CD4-positive, alpha-beta T cell (primary cell): ENCODE measurements around the gene SV2A. TPM values are rescaled to one million over a fixed set of nuclear protein-coding genes. Genes with fewer than 3 reads are reported as not detected.

ENCODE experiments used
- ATAC-seq: fragments of 200-7000 bp; cut with Tn5 transposase; one replicate; pipeline ENCODE4 v1.10.0; 2022; ENCODE audit warnings: mild to moderate bottlenecking; ENCODE audit not compliant: poor library complexity
- CTCF ChIA-PET: fragments of 350-600 bp; sonication (Branson Sonifier 250); formaldehyde crosslinking; loops from one replicate; lab custom pipeline; 2021; ENCODE audit warnings: antibody characterized with exemption, inconsistent platforms; lab: Charles Lee
- POLR2A ChIA-PET: fragments of 350-600 bp; sonication (Branson Sonifier 250); formaldehyde crosslinking; loops from one replicate; lab custom pipeline; 2021; ENCODE audit warnings: antibody characterized with exemption, inconsistent platforms; lab: Charles Lee
- DNase-seq, 14 experiments: peaks; one replicate each; pipeline ENCODE4 v3.0.0-alpha.2; 2013 to 2020; ENCODE audit warnings: mixed read lengths in 2 of 14
- H3K27ac ChIP-seq, 2 donors: one replicate each; pipeline versions ENCODE4 v1.5.1 to v1.7.0; 2013; ENCODE audit warnings: low read length in 2 of 2, low read depth in 1 of 2, mild to moderate bottlenecking in 1 of 2
- H3K27me3 ChIP-seq, 2 experiments: 1 replicate in 1 of 2; 2 replicates in 1 of 2; pipeline versions ENCODE4 v1.6.1 to v1.7.0; 2013; ENCODE audit warnings: low read length in 2 of 2, control low read depth in 1 of 2, mild to moderate bottlenecking in 1 of 2, moderate library complexity in 1 of 2; ENCODE audit not compliant: insufficient read depth in 2 of 2, control insufficient read depth in 1 of 2
- H3K36me3 ChIP-seq: one replicate; pipeline ENCODE4 v1.6.1; 2013; ENCODE audit warnings: low read length, control low read depth; ENCODE audit not compliant: insufficient read depth
- H3K4me1 ChIP-seq: one replicate; pipeline ENCODE4 v1.6.1; 2013; ENCODE audit warnings: low read length, control low read depth; ENCODE audit not compliant: insufficient read depth
- H3K4me3 ChIP-seq: one replicate; pipeline ENCODE4 v1.5.1; 2013; ENCODE audit warnings: mild to moderate bottlenecking, low read length, moderate library complexity
- H3K9me3 ChIP-seq, 2 experiments: 1 replicate in 1 of 2; 2 replicates in 1 of 2; pipeline versions ENCODE4 v1.6.1 to v1.7.0; 2013; ENCODE audit warnings: low read length in 2 of 2, mild to moderate bottlenecking in 2 of 2, control low read depth in 1 of 2, moderate library complexity in 1 of 2; ENCODE audit not compliant: control insufficient read depth in 1 of 2, insufficient read depth in 1 of 2
- H3K27ac Mint-ChIP-seq: one replicate; pipeline ENCODE4 v1.8.0; 2020; ENCODE audit warnings: mixed read lengths
- H3K27me3 Mint-ChIP-seq: one replicate; pipeline ENCODE4 v1.8.0; 2021; ENCODE audit warnings: mixed read lengths
- H3K36me3 Mint-ChIP-seq: one replicate; pipeline ENCODE4 v1.8.0; 2021; ENCODE audit warnings: low read depth, mixed read lengths
- H3K4me1 Mint-ChIP-seq: one replicate; pipeline ENCODE4 v1.8.0; 2021; ENCODE audit warnings: low read depth, mixed read lengths
- H3K4me3 Mint-ChIP-seq: one replicate; pipeline ENCODE4 v1.8.0; 2020; ENCODE audit warnings: mild to moderate bottlenecking, mixed read lengths
- H3K9me3 Mint-ChIP-seq: one replicate; pipeline ENCODE4 v1.8.0; 2020; ENCODE audit warnings: mixed read lengths
- CTCF ChIP-seq: fragments of 200-600 bp; IDR thresholded peaks from one replicate; pipeline ENCODE4 v1.8.0; 2022; ENCODE audit warnings: antibody characterized with exemption, mild to moderate bottlenecking
- intact Hi-C, 2 experiments: fragments of 100-400 bp; cut with DNase I in 1 of 2; cut with micrococcal nuclease in 1 of 2; formaldehyde crosslinking; loops; one replicate each; pipeline versions ENCODE4 v1.15.1 to v1.9.0; 2023 to 2025; cut with DNase I, micrococcal nuclease
- total RNA-seq, 174 experiments: library from RNA in 2 of 174; stranded (reverse) in 2 of 174; gene quantifications; one replicate each; pipeline ENCODE4 v1.2.3 and lab custom pipeline; 2021 to 2026

SV2A gene
- total RNA-seq, 2 experiments from 2014 or later, result 2.5 to 2.9 TPM

DNA sequence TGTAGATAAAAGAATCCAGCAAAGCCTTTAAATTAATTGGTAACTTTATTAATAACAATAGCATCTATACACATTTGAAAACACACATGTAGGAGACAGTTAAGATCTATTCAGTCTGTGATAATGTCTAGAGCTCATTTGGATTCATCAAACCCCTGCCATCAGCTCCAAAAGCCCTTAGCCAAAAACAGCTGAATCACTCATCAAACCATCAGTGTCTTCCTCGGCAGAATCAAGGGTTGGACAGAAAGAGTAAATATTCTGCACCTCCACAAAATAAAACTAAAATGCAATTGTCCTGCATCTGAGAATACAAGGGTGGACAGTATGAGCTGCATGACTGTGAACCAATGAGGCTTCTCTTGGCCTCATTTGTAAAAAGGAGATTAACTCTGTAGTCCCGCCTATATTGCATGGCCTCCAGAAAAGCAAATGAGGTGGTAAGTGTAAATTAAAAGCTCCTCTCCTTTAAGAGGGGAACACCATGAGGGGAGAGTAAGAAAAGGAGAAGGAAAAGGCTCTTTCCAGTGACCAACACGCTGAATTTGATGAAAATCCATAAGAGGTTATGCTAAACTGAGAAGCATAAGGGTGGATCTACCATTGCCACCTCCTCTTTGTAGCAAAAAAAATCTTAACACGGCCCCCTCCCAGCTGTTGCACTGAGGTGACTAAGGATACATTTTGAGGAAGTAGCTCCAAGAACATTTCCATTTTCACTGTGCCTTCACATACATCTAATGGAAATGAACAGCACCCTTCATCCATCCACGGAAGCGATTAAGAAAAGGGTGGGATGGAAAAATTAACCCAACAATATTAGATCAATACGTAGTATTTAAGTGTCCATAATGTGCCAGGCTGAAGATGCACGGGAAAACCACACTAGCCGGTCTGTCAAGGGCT, 33.0 kb downstream of the SV2A start:
- ATAC-seq, result no peak
- H3K4me1 ChIP-seq, result peaks cover 37% of the 10 kb centered on the region
- Mint-ChIP-seq H3K27ac (no peak overlapping the region), H3K4me1 (peaks cover 22% of the 10 kb centered on the region), H3K4me3 (no peak overlapping the region), H3K27me3 (no peaks in the 10 kb centered on the region), H3K36me3 (no peaks in the 10 kb centered on the region), H3K9me3 (no peaks in the 10 kb centered on the region)
- POLR2A ChIA-PET, result interaction anchor here (0.7 to 6.7 kb wide), 8 partner anchors 14 to 350 kb away, joined by 3 to 259 read pairs (median 86); partner anchors contain the start of genes ANP32E, BOLA1, SF3B4 and SV2A
- H3K4me3 ChIP-seq, result peak overlapping the region; percentile 87
- CTCF ChIA-PET, result no interaction called here
- peaks cover 0 to 3% of the 10 kb centered on the region in 2 experiments for H3K9me3 ChIP-seq
- no peaks in the 10 kb centered on the region for H3K27me3 ChIP-seq
- intact Hi-C loops, result no loop called here
- peak overlapping the region; percentile 72 to 77 for H3K27ac ChIP-seq
- DNase-seq, result peak in 3 of 14 experiments; percentile 45 to 57 (median 54)
- no peaks in the 10 kb centered on the region for H3K36me3 ChIP-seq
- no peak for TF ChIP-seq CTCF

GRCh38 chr1:149883598-149884247, 33.9 kb downstream of the SV2A start:
- no peak for TF ChIP-seq CTCF
- no peak overlapping the region for H3K4me3 Mint-ChIP-seq
- H3K9me3 ChIP-seq, result peaks cover 0 to 3% of the 10 kb centered on the region in 2 experiments
- no peak overlapping the region for H3K27ac Mint-ChIP-seq
- no peaks in the 10 kb centered on the region for H3K36me3 Mint-ChIP-seq
- peaks cover 42% of the 10 kb centered on the region for H3K4me1 ChIP-seq
- H3K4me3 ChIP-seq, result no peak overlapping the region
- no peak for DNase-seq
- H3K36me3 ChIP-seq, result no peaks in the 10 kb centered on the region
- H3K27me3 ChIP-seq, result no peaks in the 10 kb centered on the region
- no peak for ATAC-seq
- ChIA-PET POLR2A (interaction anchor here (5.3 to 6.7 kb wide), 3 partner anchors 34 to 45 kb away, joined by 139 to 259 read pairs (median 185); partner anchors contain the start of gene SF3B4), CTCF (no interaction called here)
- no peak overlapping the region for H3K27ac ChIP-seq
- intact Hi-C loops, result no loop called here
- peaks cover 32% of the 10 kb centered on the region for H3K4me1 Mint-ChIP-seq
- no peaks in the 10 kb centered on the region for H3K27me3 Mint-ChIP-seq
- no peaks in the 10 kb centered on the region for H3K9me3 Mint-ChIP-seq

DNA sequence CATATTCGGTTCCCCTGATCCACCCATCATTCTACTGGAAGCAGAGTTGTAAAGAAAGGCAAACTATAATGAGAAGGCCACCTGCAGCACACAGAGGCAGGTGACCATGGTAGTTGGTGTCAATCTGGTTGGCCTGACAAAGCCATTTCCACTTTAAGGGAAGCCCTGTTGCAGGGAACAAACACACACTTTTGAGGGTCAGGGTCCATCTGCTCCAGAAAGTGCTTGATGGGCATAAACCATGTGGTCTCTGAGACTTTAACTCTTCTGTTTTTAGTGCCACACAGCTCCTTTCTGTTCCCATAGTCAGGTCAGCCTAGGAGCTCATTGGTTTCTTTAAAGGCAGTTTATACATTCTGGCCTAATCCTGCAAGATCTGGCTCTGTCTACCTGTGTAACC, 35.8 kb downstream of the SV2A start:
- Histone ChIP-seq H3K4me1 (peaks cover 33% of the 10 kb centered on the region), H3K36me3 (no peaks in the 10 kb centered on the region), H3K27me3 (no peaks in the 10 kb centered on the region), H3K9me3 (no peaks in the 10 kb centered on the region), H3K4me3 (no peak overlapping the region), H3K27ac (no peak overlapping the region)
- Mint-ChIP-seq H3K27me3 (no peaks in the 10 kb centered on the region), H3K4me3 (peak overlapping the region; percentile 2), H3K36me3 (no peaks in the 10 kb centered on the region), H3K27ac (peak overlapping the region; percentile 1), H3K9me3 (no peaks in the 10 kb centered on the region), H3K4me1 (peaks cover 44% of the 10 kb centered on the region)
- CTCF ChIA-PET, result no interaction called here
- no peak for DNase-seq
- no peak for ATAC-seq
- intact Hi-C loops, result no loop called here
- POLR2A ChIA-PET, result interaction anchor here (0.6 kb wide), 1 partner anchor 1378 kb away, joined by 3 read pairs; no protein-coding TSS in a partner anchor
- no peak for TF ChIP-seq CTCF
